Breast epithelium (tissue), 3 donors: ENCODE measurements around the gene PLEKHF1.

Experiments used
- CTCF ChIP-seq, 3 donors: fragments of 450-650 bp; IDR thresholded peaks; one replicate each; pipeline ENCODE4 v1.5.1; 2016 to 2017; ENCODE audit warnings: antibody characterized with exemption in 3 of 3, mild to moderate bottlenecking in 3 of 3, moderate library complexity in 3 of 3
- POLR2AphosphoS5 ChIP-seq, 3 donors: sonication (generic); formaldehyde crosslinking; IDR thresholded peaks; one replicate each; pipeline ENCODE4 v1.6.1; 2017; ENCODE audit warnings: antibody characterized with exemption in 3 of 3

DNA sequence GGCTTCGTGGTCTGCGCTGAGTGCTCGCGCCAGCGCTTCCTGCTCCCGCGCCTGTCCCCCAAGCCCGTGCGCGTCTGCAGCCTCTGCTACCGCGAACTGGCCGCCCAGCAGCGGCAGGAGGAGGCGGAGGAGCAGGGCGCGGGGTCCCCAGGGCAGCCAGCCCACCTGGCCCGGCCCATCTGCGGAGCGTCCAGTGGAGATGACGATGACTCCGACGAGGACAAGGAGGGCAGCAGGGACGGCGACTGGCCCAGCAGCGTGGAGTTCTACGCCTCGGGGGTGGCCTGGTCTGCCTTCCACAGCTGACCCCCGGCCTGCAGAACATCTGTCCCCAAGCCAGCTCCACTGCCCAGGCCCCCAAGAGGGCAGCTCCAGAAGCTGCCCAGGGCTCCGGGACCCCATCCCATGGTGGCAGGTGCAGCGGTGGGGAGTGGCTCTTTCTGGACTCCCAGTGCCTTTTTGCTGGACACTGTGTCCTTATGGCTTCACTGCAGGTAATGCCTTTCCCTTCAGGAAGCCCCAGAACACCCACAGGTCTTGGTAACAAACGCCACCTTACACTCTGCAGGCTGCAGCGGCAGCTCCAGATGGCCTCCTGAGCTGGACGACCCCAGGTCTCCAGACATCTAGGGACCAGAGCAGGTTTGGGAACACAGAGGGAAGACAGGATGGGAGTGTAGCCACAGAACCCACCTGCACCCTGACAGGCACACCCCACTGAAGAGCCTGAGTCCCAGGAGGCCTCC is 9.3 kb downstream of the PLEKHF1 start:
- TF ChIP-seq POLR2AphosphoS5 (IDR thresholded peaks at IDR 0.05) (no peak), CTCF (IDR thresholded peaks at IDR 0.05) (no peak)
